Left cardiac atrium (tissue), 4 donors: ENCODE measurements around the gene GPS1. TPM values are rescaled to one million over a fixed set of nuclear protein-coding genes. Genes with fewer than 3 reads are reported as not detected.

Experiments used
- ATAC-seq, 2 donors: fragments of 200-7000 bp; cut with Tn5 transposase; one replicate each; pipeline ENCODE4 v1.9.1; 2020; ENCODE audit warnings: mild to moderate bottlenecking in 2 of 2, moderate library complexity in 2 of 2
- DNase-seq: peaks from one replicate; pipeline ENCODE4 v3.0.0-alpha.2; 2020
- intact Hi-C, 2 donors: fragments of 100-400 bp; cut with DNase I; formaldehyde crosslinking; loops; one replicate each; pipeline versions ENCODE4 v1.14.1 to v1.15.1; 2022 to 2023
- total RNA-seq, 2 donors: library from RNA; stranded (reverse); fragmentation: NEBNext Ultra II Directional; extraction: Animal tissue kit (Norgen Biotek cat#: 25700); gene quantifications; one replicate each; pipeline ENCODE4 v1.2.1, GENCODE V29; 2021
- donor health status: DM: no; HTN: yes; CAD: no.
- donor health status: DM: no; HTN: yes; CAD: no; lungs with severe emphysema.
- donor health status: DM: yes; HTN: yes; CAD: no.
- donor health status: Dilated cardiomyopathy.

GPS1 gene
- total RNA-seq, 2 donors from 2014 or later: 72.2 to 79.3 TPM

DNA sequence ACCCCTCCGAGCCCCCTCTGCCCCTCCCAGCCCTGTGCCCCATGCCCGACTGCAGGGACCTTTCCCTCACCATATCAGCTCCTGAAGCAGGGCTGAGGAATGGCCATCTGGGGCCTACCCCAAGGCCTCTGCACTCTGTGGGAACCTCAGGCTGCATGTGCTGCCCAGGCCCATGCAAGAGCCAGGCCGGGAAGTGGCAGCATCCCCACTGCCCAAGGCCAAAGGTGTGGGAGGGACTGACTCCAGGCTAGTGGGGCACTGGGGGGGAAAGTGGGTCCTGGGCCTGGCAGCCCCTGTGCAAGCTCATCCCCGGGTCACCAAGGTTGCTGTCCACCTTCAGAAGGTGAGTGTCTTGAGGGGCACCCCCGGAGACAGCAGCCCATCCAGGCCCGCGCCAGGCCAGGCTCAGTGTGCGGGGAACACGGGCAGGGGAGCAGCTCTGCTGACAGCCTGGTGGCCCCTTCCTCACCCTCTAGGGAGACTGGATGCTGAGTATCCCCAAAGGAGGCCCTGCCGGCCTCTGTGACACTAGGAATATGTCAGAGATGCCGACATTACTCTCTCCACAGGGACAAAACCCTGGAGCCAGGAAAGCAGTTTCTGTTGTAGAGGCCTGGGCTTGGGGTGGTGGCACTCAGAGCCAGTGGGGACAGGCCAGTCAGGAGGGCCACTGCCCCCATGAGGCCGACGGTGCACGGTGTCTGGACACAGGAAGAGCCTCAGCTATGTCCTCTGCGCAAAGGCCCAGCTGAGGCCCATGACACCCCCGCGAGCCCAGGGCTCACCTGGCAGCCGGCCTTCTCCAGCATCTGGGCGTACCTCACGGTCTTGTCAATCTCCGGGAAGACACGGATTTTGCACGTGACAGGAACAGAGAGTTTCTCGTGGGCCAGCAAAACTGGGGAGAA is 10.6 kb downstream of the GPS1 start:
- ATAC-seq: no peak
- DNase-seq: peak; percentile 18
- intact Hi-C loops: no loop called here

DNA sequence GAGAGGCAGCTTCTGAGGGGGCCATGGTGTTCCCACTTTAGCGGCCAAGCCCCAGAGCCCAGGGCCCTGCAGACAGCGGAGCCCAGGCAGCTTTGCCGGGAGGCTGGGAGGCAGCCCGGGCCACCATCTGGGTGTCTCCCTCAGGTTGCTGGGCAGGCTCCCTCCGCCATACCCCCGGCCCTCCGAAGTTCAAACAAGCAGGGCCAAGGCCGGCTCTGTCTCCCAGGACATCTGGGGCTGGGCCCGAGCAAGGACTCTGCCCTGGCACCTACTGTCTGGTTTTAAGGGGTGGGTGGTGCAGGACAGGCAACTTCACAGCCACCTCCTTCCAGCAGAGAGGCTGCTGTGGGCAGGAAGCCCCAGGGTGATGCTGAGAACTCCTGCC is 11.3 kb downstream of the GPS1 start:
- peak; percentile 16 for DNase-seq
- intact Hi-C loops: no loop called here
- ATAC-seq: no peak

- peak; percentile 17 for DNase-seq
- intact Hi-C loops: no loop called here
- no peak for ATAC-seq
These were observed 12.0 kb downstream of the GPS1 start for GRCh38 chr17:82063424-82064415.

GRCh38 chr17:82064433-82065192 is 12.9 kb downstream of the GPS1 start:
- intact Hi-C loops: no loop called here
- DNase-seq: no peak
- ATAC-seq: peak in 1 of 2 donors; percentile 2

- ATAC-seq (peak; percentile 12 to 36), DNase-seq (no peak)
- intact Hi-C loops: no loop called here
These were observed 13.5 kb downstream of the GPS1 start for GRCh38 chr17:82065193-82065637.

- DNase-seq: peak; percentile 71
- ATAC-seq: peak; percentile 80 to 84
- intact Hi-C loops: no loop called here
These were observed 14.1 kb downstream of the GPS1 start, which contains the start of gene DUS1L for GRCh38 chr17:82065638-82066303. TSS of gene DUS1L (minus strand) at chr17:82065804. CDS start at chr17:82065059, 745 bp downstream.

DNA sequence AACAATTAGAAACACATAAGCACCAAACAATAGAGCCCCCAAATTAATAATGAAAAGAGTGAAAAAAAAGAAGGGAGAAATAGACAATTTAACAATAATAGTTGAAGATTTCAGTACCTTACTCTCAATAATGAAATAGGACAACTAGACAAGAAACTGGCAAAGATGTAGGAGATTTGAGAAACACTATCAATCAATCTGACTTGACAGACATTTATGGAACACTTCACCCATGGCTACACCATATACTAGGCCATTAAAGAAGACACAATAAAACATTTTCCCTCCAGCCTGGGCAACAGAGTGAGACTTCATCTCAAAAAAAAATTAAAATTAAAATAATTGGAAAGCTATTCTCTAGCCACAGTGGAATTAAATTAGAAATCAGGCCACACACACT is 18.9 kb downstream of the GPS1 start:
- intact Hi-C loops: no loop called here
- ATAC-seq (no peak), DNase-seq (no peak)

DNA sequence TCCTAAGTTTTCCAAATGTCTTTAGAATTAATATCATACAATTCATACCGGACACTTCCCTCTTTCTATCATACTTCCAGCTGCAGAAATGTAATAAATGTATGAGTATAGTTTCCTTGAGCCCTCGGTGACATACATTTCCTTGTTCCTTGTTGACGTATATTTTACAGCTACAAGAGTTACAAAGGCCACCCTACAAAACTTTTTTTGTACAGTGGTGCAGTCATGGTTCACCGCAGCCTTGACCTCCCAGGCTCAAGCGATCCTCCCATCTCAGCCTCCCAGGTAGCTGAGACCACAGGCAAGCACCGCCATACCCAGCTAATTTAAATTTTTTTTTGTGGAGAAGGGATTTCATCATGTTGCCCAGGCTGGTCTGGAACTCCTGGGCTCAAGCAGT is 21.1 kb downstream of the GPS1 start:
- DNase-seq (no peak), ATAC-seq (no peak)
- intact Hi-C loops: no loop called here

DNA sequence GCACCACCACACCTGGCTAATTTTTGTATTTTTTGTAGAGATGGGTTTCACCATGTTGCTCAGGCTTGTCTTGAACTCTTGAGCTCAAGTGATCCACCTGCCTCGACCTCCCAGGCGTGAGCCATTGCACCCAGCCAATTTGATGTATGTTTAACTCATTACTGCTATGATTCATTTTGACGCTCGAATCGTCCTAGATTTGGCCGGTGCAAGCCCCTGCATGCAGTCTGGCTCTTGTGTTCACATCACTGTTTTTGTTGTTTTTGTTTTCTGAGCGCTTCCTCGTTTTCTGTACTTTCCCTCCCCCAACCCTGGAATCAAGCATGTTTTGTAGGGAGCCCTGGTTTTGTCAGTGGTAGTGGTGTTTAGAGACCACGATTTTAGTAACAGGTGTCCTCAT is 21.7 kb downstream of the GPS1 start:
- ATAC-seq (no peak), DNase-seq (no peak)
- intact Hi-C loops: no loop called here

DNA sequence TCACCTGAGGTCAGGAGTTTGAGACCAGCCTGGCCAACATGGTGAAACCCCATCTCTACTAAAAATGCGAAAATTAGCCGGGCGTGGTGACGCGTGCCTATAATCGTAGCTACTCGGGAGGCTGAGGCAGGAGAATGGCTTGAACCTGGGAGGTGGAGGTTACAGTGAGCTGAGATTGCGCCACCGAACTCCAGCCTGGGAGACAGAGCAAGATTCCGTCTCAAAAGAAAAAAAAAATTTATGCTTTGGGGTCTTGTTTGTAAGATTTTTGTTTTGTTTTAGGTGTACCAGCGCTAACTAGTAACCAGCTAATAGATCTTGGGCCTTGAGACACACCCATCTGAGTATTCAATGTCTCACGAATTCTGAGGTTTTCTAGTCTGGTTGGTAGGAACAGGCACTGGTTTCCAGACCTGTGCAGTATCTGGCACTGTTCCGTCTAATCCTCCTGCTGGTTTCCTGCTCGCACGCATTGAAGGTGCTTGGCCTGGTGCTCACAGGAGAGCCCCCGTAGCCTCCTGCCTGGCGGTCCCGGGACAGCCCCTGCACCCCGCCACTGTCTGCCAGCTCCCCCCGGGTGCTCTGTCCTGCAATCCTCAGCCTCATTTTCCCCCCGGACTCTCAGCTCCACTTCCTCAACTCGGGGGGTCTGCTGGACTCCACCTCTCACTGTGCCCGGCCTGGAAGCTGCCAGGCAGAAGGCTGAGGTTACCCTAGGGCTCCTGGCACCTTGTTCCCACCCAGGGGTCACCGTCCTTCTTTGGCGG is 24.5 kb downstream of the GPS1 start:
- intact Hi-C loops: no loop called here
- DNase-seq: no peak
- no peak for ATAC-seq

GRCh38 chr17:82076785-82077591 is 25.3 kb downstream of the GPS1 start:
- intact Hi-C loops: no loop called here
- ATAC-seq (peak; percentile 7 to 20), DNase-seq (no peak)

- ATAC-seq: peak; percentile 1 to 63
- DNase-seq: peak; percentile 68
These were observed 26.1 kb downstream of the GPS1 start for GRCh38 chr17:82077617-82078358.

GRCh38 chr17:82078433-82078832 is 26.7 kb downstream of the GPS1 start:
- no peak for DNase-seq
- ATAC-seq: no peak
- intact Hi-C loops: no loop called here

More at GRCh38 chr17:82077617-82078358, 26.1 kb downstream of the GPS1 start:
- intact Hi-C loops: no loop called here

- intact Hi-C loops: no loop called here
- ATAC-seq: no peak
- DNase-seq: no peak
These were observed 27.4 kb downstream of the GPS1 start for GRCh38 chr17:82079001-82079677.

- intact Hi-C loops: no loop called here
These were observed 28.5 kb downstream of the GPS1 start for GRCh38 chr17:82080048-82080788.

More at GRCh38 chr17:82080048-82080788, 28.5 kb downstream of the GPS1 start:
- DNase-seq (no peak), ATAC-seq (no peak)
